ENCODE measurements around the gene NAPB. TPM values are rescaled to one million over a fixed set of nuclear protein-coding genes. Genes with fewer than 3 reads are reported as not detected.
A peak's percentile ranks its signal among the peaks of the same experiment; 100 is the strongest.

NAPB gene
- total and polyA plus RNA-seq, 8 donors, result 2.3 to 11.7 (median 4.2) TPM

- peak in 3 of 6 donors; percentile 32 to 82 (median 46) for DNase-seq
- ATAC-seq, result peak in 1 of 4 donors; percentile 3
- H3K27me3 ChIP-seq, result no peaks in the 10 kb centered on the region
- intact Hi-C loops (cut with DNase I), result no loop called here
- WGBS, 2 donors, result 2% methylated on average over 49 to 50 of the region's 50 CpGs
- peak overlapping the region; percentile 54 to 93 (median 90) for H3K4me3 ChIP-seq
- TF ChIP-seq, protein P1, sequence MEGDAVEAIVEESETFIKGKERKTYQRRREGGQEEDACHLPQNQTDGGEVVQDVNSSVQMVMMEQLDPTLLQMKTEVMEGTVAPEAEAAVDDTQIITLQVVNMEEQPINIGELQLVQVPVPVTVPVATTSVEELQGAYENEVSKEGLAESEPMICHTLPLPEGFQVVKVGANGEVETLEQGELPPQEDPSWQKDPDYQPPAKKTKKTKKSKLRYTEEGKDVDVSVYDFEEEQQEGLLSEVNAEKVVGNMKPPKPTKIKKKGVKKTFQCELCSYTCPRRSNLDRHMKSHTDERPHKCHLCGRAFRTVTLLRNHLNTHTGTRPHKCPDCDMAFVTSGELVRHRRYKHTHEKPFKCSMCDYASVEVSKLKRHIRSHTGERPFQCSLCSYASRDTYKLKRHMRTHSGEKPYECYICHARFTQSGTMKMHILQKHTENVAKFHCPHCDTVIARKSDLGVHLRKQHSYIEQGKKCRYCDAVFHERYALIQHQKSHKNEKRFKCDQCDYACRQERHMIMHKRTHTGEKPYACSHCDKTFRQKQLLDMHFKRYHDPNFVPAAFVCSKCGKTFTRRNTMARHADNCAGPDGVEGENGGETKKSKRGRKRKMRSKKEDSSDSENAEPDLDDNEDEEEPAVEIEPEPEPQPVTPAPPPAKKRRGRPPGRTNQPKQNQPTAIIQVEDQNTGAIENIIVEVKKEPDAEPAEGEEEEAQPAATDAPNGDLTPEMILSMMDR (IDR thresholded peaks at IDR 0.05), result no peak
- H3K9me3 ChIP-seq, result no peaks in the 10 kb centered on the region
- H3K4me1 ChIP-seq, result peaks cover 17 to 49% (median 34%) of the 10 kb centered on the region in 3 donors
- no peaks in the 10 kb centered on the region for H3K36me3 ChIP-seq
- FAIRE-seq, result no peak
- peak overlapping the region; percentile 93 to 100 (median 98) for H3K27ac ChIP-seq
Measured at GRCh38 chr20:23362392-23363256, 58.7 kb downstream of the NAPB start.

DNA sequence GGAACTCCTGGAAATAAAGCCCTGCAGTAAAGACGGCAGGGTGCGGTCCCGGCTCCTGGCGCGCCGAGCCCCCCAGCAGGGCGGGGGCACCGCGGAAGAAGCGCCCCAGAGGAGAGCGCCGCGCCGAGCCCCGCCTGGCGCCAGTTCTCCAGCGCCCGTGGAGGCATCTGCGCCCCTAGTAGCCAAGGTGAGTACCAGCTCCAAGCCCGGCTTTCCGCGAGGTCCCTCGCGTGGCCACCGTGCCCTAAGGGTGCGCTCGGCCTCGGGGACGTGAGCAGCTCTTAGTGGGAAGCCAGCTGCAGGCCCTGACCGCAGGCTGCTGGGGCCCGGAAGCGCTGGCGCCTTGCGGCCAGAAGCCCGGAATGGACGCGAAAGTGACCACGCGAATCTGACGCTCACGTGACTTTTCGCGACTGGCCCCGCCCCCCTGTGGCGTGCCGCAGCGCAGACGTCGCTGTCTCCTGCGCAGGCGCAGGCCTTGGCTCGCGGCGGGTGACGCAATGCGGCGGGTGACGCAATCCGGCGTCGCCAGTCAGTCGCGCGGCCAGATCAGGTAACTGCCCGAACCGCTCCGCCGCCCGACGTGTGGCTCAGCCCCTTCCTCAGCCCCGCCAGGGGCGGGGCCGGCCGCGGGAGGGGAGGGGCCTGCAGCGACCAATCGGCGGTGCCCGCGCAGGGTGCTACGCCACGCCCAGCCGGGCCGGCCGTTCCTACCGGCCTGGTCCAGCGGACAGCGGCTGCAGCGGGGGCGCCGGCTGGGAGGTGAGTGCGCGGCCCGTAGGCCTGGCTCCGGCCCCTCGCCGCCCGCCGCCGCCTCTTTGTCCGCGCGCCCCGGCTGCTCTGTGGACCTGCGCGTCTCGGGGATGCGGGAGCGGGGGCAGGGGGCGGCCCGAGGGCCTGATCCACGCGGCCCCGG, 59.6 kb downstream of the NAPB start, which contains the start of gene GZF1:
TSS of gene GZF1 (plus strand) at position 707 of the 916 bp plus-strand sequence. CDS start 2,202 bp downstream, outside the sequence.
- no peaks in the 10 kb centered on the region for H3K27me3 ChIP-seq
- TF ChIP-seq, protein P1 (IDR thresholded peaks at IDR 0.05), result peak in 1 of 4 donors; percentile 13
- peaks cover 10 to 46% (median 34%) of the 10 kb centered on the region in 3 donors for H3K4me1 ChIP-seq
- peak; percentile 97 to 100 (median 99) for DNase-seq
- intact Hi-C loops (cut with DNase I), result no loop called here
- peak; percentile 80 to 86 (median 84) for ATAC-seq
- H3K36me3 ChIP-seq, result no peaks in the 10 kb centered on the region
- H3K4me3 ChIP-seq, result peak within 1 kb of the TSS; percentile 59 to 93 (median 90)
- WGBS, 2 donors, result 0% methylated on average over 71 to 114 of the region's 114 CpGs
- peak within 1 kb of the TSS; percentile 98 to 100 (median 99) for H3K27ac ChIP-seq
- H3K9me3 ChIP-seq, result no peaks in the 10 kb centered on the region
- FAIRE-seq, result no peak

DNA sequence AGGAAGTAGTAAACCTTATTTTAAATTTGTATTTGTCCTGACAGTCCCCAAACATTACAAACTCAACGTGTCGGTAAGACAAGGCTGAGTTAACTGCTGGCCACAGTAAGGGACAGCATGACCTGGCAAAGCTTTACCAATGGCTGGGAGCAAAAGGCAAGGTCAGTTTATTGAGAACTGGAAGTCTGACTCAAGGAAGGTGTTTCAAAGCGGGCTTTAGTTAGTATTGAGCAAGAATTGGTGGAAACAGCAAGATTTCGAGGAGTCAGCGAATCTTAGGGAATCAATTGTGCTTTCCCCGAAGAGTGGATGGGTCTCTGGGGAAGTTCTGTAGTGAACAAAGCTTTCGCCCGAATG, 60.2 kb downstream of the NAPB start:
- peaks cover 10 to 40% (median 28%) of the 10 kb centered on the region in 3 donors for H3K4me1 ChIP-seq
- no peaks in the 10 kb centered on the region for H3K9me3 ChIP-seq
- FAIRE-seq (no peak), DNase-seq (peak in 2 of 6 donors; percentile 27 to 28), ATAC-seq (no peak)
- peak overlapping the region; percentile 98 to 100 (median 99) for H3K27ac ChIP-seq
- H3K4me3 ChIP-seq, result peak overlapping the region; percentile 59 to 93 (median 90)
- intact Hi-C loops (cut with DNase I), result no loop called here
- WGBS, 2 donors, result 1 to 2% methylated on average over 8 of the region's 8 CpGs
- no peaks in the 10 kb centered on the region for H3K27me3 ChIP-seq
- no peaks in the 10 kb centered on the region for H3K36me3 ChIP-seq
- TF ChIP-seq, protein P1 (IDR thresholded peaks at IDR 0.05), result no peak

- intact Hi-C loops (cut with DNase I), result no loop called here
- H3K4me3 ChIP-seq, result no peak overlapping the region
Measured at GRCh38 chr20:23360531-23360930, 60.8 kb downstream of the NAPB start.

More at GRCh38 chr20:23360531-23360930, 60.8 kb downstream of the NAPB start:
- no peaks in the 10 kb centered on the region for H3K27me3 ChIP-seq
- ATAC-seq, result no peak
- TF ChIP-seq, protein P1 (IDR thresholded peaks at IDR 0.05), result no peak
- DNase-seq, result no peak
- no peaks in the 10 kb centered on the region for H3K9me3 ChIP-seq
- no peak for FAIRE-seq
- H3K36me3 ChIP-seq, result no peaks in the 10 kb centered on the region
- peaks cover 10 to 35% (median 24%) of the 10 kb centered on the region in 3 donors for H3K4me1 ChIP-seq
- H3K27ac ChIP-seq, result peak overlapping the region; percentile 98 to 100 (median 99)
- 11 to 16% methylated on average over 1 of the region's 1 CpG for WGBS, 2 donors
